ENCODE measurements around the gene TMEM52.

DNA sequence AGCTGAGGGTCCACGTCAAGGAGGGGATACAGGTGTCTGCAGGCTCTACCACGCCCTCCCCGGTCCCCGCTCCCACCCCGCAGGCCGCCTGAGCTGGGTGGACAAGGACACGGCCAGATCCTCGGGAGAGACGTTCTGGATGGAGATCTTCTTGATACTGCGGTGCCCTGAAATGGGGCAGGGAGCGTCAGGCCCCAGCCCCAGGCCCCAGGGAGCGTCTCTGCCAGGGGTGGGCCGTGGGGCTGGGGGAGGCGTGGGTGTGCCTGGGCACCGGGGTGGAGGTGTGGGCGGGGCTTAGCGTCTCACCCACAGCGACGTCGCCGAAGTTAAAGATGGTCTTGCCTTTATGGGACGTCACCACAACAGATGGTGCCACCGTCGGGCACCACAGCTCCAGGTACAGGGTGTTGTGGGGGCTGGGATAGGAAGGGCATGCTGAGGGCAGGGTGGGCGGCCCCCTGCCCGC, 7.3 kb upstream of the TMEM52 start:
- TF ChIP-seq, protein P1, sequence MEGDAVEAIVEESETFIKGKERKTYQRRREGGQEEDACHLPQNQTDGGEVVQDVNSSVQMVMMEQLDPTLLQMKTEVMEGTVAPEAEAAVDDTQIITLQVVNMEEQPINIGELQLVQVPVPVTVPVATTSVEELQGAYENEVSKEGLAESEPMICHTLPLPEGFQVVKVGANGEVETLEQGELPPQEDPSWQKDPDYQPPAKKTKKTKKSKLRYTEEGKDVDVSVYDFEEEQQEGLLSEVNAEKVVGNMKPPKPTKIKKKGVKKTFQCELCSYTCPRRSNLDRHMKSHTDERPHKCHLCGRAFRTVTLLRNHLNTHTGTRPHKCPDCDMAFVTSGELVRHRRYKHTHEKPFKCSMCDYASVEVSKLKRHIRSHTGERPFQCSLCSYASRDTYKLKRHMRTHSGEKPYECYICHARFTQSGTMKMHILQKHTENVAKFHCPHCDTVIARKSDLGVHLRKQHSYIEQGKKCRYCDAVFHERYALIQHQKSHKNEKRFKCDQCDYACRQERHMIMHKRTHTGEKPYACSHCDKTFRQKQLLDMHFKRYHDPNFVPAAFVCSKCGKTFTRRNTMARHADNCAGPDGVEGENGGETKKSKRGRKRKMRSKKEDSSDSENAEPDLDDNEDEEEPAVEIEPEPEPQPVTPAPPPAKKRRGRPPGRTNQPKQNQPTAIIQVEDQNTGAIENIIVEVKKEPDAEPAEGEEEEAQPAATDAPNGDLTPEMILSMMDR (IDR thresholded peaks at IDR 0.05; ENCODE audit: low read length): no peak
- TF ChIP-seq EZH2phosphoT487 (IDR thresholded peaks at IDR 0.05; ENCODE audit: low read length) (no peak), EZH2 (optimal IDR thresholded peaks at IDR 0.05; ENCODE audit: low read depth, low read length) (no peak)
